C4-2B (cell line): ENCODE results near the gene HS3ST6.
"Not testable (repeated sequence)": the region's sequence is repeated elsewhere in the genome, so short reads cannot be mapped to it uniquely, and the experiment has no call there.

Source experiments
- ZFX ChIP-seq: fragments of 450-650 bp; IDR thresholded peaks from 2 replicates; pipeline ENCODE4 v1.6.1; 2017
- TF ChIP-seq, protein P1 (sequence below): fragments of 450-650 bp; conservative IDR thresholded peaks from 2 replicates; pipeline ENCODE4 v1.5.1; 2017; ENCODE audit warnings: mild to moderate bottlenecking

DNA sequence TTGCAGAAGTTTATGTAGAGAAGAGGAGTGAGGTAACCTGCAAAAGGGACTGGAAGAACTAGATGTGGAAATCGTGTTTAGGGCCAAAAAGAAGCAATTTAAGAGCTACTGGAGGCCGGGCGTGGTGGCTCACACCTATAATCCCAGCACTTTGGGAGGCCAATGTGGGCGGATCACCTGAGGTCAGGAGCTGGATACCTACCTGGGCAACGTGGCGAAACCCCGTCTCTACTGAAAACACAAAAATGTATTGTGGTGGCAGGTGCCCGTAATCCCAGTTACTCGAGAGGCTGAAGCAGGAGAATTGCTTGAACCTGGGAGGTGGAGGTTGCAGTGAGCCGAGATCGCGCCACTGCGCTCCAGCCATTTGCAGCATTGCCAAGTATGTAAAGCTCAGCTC, 42.1 kb downstream of the HS3ST6 start:
- TF ChIP-seq, protein P1, sequence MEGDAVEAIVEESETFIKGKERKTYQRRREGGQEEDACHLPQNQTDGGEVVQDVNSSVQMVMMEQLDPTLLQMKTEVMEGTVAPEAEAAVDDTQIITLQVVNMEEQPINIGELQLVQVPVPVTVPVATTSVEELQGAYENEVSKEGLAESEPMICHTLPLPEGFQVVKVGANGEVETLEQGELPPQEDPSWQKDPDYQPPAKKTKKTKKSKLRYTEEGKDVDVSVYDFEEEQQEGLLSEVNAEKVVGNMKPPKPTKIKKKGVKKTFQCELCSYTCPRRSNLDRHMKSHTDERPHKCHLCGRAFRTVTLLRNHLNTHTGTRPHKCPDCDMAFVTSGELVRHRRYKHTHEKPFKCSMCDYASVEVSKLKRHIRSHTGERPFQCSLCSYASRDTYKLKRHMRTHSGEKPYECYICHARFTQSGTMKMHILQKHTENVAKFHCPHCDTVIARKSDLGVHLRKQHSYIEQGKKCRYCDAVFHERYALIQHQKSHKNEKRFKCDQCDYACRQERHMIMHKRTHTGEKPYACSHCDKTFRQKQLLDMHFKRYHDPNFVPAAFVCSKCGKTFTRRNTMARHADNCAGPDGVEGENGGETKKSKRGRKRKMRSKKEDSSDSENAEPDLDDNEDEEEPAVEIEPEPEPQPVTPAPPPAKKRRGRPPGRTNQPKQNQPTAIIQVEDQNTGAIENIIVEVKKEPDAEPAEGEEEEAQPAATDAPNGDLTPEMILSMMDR, result not testable (repeated sequence)
- not testable (repeated sequence) for TF ChIP-seq ZFX
